Renal pelvis (tissue), 12 donors: Measurements from ENCODE around the gene NEIL1. TPM values are rescaled to one million over a fixed set of nuclear protein-coding genes. Genes with fewer than 3 reads are reported as not detected.
"Not testable (repeated sequence)": the region's sequence is repeated elsewhere in the genome, so short reads cannot be mapped to it uniquely, and the experiment has no call there.

Experiments used
- DNase-seq: peaks from one replicate; pipeline ENCODE4 v3.0.0-alpha.2; 2013
- long read RNA-seq, 16 experiments: transcript quantifications; one replicate each; lab custom pipeline, GENCODE V29; 2026
- polyA plus RNA-seq, 3 donors: library from polyadenylated mRNA; unstranded; fragments of 120-200 nt; gene quantifications; one replicate each; pipeline ENCODE4 v1.2.1, GENCODE V29; 2013; ENCODE audit not compliant: insufficient read length in 3 of 3

Gene NEIL1, protein sequence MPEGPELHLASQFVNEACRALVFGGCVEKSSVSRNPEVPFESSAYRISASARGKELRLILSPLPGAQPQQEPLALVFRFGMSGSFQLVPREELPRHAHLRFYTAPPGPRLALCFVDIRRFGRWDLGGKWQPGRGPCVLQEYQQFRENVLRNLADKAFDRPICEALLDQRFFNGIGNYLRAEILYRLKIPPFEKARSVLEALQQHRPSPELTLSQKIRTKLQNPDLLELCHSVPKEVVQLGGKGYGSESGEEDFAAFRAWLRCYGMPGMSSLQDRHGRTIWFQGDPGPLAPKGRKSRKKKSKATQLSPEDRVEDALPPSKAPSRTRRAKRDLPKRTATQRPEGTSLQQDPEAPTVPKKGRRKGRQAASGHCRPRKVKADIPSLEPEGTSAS
- polyA plus RNA-seq, result 10 to 100 TPM; 17.9 to 35.5 (median 35.3) TPM
- long read RNA-seq, donor 1, partial matches to known transcripts, result 0 of 1 reads
- long read RNA-seq, donor 1, other reads (novel, unspliced or antisense), result 0 of 1 reads
- long read RNA-seq, donor 2, partial matches to known transcripts, result 11 of 17 reads
- long read RNA-seq, donor 2, other reads (novel, unspliced or antisense), result 5 of 17 reads
- long read RNA-seq, donor 3, partial matches to known transcripts, result 0 of 6 reads
- long read RNA-seq, donor 3, other reads (novel, unspliced or antisense), result 0 of 6 reads
- long read RNA-seq, donor 4, partial matches to known transcripts, result 0 of 4 reads
- long read RNA-seq, donor 4, other reads (novel, unspliced or antisense), result 0 of 4 reads
- long read RNA-seq, donor 5, result 0 reads
- long read RNA-seq, donor 6, partial matches to known transcripts, result 0 of 3 reads
- long read RNA-seq, donor 6, other reads (novel, unspliced or antisense), result 0 of 3 reads
- long read RNA-seq, donor 7, partial matches to known transcripts, result 0 of 1 reads
- long read RNA-seq, donor 7, other reads (novel, unspliced or antisense), result 0 of 1 reads
- long read RNA-seq, donor 8, result 0 reads
- long read RNA-seq, donor 9, partial matches to known transcripts, result 5 of 6 reads
- long read RNA-seq, donor 9, other reads (novel, unspliced or antisense), result 0 of 6 reads
- long read RNA-seq, donor 10, partial matches to known transcripts, result 19 of 20 reads
- long read RNA-seq, donor 10, other reads (novel, unspliced or antisense), result 0 of 20 reads
- long read RNA-seq, donor 11, partial matches to known transcripts, result 5 of 5 reads
- long read RNA-seq, donor 11, other reads (novel, unspliced or antisense), result 0 of 5 reads
- long read RNA-seq, donor 12, partial matches to known transcripts, result 22 of 27 reads
- long read RNA-seq, donor 12, other reads (novel, unspliced or antisense), result 0 of 27 reads
- long read RNA-seq, donor 13, partial matches to known transcripts, result 0 of 5 reads
- long read RNA-seq, donor 13, other reads (novel, unspliced or antisense), result 0 of 5 reads
- long read RNA-seq, donor 14, result 0 reads
- long read RNA-seq, donor 15, result 0 reads
- long read RNA-seq, donor 16, partial matches to known transcripts, result 0 of 2 reads
- long read RNA-seq, donor 16, other reads (novel, unspliced or antisense), result 0 of 2 reads

DNA sequence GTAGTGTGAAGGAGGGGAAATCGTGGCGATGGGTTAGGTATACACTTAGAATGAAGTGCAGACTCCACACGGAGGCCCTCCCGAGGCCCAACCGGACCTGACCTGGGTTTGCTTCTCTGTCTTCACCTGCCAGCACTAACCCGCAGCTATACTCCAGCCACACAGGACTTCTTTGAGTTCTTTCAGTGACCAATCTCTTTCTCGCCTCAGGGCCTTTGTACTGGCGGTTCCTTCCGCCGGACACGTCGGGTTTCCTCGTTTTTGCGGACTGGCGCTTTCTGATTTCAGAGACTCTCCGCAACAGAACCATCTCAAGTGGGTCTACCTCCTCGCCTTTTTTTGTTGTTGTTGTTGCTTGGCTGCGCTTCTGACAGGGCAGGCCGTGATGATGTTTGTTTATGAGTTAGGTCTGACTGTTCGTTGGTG lies at the start of gene NEIL1:
TSS of gene NEIL1 (plus strand) at position 244 of the 426 bp plus-strand sequence. CDS start 1,867 bp downstream, outside the sequence.
- no peak for DNase-seq

DNA sequence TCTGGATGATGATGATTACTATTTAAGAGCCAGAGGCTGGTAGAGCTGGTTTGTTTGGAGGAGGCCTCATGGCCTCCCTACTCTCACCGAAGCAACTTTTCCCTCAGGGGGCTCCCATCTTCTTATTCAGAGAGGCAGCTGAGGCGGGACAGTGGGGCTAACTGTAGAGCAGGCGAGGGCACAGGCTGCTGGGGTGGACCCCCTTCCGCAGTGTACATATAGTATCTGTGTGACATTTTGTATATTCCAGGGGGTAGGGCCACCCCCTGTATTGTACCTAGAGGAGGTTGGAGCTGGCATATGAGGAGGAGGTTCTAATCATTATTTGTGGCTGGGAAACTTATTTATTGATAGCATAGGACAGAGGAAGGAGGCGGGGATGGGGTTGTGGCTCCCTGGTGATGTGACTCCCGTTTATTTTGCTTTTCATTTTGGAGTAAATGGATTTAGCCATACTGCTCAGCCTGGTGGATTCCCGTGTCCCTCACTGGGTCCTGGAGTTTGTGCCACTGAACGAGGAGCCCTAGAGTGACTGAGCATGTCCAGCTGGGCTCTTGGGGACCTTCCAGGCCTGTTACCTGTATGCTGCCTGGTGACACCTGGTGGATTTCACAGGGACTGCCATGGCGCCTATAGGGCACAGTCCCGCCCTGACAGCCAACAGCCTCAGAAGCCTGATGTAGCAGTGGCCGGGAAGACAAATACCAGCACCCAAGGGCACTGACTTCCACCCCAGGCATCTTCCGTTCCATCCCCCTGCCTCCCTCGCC lies 48.1 kb upstream of the NEIL1 start:
- not testable (repeated sequence) for DNase-seq

DNA sequence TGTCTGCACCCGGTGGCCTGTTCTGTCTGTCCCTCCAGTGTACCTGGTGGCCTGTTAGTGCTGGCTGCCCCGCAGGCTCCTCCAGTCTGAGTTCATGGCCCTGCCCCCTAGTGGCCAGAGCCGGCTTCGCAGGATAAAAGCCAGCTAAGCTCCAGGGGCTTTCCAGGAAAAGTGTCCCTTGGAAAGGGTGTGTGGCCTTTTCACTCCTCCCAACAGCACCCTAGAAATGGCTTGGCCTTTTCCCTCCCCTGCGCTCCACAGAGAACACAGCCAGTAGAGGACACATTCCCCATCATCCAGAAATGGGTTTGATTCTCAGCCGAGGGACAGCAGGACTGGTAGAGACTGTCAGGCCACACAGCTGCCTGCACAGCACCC lies 47.5 kb upstream of the NEIL1 start:
- not testable (repeated sequence) for DNase-seq

DNA sequence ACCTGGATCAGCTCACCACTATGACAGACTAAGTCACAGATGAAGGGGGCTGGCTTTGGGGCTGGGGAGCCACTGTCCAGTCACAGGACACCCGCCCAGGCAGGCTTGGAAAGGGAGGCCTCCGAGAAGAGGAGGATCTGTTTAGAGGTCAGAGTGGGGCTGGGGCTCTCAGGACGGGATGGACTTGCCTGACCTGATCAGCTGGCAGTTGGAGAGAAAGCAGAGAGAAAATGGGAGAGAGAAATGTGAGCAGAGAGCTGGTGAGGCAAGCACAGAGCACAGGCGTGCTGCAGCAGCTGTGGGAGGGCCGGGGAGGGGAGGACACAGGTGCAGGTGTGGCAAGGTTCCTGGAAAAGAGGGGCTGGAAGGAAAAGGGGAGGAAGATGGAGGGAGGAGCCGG lies 46.8 kb upstream of the NEIL1 start:
- not testable (repeated sequence) for DNase-seq

DNA sequence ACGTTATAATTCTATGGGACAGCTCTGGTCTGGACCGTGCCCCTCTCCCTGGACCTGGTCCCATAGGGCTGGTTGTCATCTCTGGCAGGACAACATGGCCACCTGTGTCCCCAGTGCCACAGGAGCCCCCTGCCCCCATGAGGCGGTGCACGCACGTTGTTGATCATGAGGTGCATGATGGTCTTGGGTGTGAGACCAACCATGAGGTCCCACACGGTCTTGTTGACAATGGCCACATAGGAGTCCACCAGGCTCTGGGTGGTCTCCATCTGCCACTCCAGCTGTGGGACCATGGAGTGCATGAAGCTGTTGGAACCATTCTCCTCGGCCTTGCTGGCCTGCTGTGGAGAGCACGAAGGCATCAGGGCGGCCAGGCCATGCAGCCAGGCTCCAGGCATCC lies 44.5 kb upstream of the NEIL1 start:
- DNase-seq, result no peak

DNA sequence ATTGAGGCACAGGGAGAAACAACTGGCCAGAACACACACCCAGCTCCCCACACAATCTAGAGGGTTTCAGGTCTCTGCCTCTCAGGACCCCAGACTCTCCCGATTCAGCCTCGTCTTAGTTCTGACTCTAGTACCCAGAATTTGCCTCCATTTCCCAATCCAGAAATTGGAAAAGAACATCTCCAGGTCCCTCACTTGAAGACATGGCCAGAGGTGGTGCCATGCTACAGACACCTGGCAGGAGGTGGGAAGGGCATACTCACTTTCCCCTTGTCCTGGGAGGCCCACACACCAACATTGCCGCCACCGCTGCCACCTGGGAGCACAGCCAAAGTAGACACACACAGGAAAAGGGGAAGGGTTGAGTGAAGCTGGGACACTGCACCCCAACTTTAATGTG lies 44.1 kb upstream of the NEIL1 start:
- DNase-seq, result not testable (repeated sequence)

DNA sequence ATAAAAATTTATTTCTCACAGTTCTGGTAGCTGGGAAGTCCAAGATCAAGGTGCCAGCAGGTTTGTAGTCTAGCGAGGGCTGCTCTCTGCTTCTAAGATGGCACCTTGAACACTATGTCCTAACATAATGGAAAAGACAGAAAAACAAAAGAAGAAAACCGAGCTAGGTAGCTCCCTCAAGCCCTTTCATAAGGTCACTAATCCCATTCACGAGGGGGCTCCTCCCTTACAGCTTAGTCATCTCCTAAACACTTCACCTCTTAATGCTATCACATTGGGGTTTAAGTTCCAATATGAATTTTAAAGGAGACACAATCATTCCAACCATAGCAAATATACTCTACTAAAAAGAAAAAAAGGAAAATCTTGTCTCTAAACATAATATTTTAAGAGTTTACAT lies 40.7 kb upstream of the NEIL1 start:
- no peak for DNase-seq

DNA sequence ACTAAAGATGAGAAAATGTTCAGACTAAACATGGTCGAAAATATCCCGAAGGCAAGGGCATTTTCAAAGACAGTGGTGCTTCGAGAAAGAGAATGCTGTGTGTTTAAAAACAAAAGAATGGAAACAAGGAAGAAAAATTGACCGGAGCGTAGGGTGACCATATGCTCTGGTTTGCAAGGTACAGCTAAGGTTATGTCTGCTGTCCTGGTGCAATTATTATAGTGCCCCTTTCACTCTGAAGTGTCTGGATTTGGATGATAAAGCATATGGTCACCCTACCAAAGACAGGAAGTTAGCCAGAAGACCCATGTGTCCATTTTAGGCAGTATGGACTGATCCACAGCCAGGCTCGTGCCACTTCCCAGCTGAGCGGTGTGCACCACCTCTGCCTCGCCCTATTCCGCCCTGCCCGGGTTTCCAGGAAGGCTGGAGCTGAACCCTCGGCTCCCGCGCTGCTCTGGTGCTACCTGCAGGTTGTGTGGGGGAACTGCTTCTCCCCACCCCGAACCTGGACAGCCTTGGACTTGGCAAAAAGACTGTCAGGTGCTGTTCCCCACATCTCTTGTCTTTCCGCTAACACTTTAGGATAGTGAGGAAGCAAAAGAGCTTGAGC lies 39.0 kb upstream of the NEIL1 start:
- DNase-seq, result peak; percentile 15

DNA sequence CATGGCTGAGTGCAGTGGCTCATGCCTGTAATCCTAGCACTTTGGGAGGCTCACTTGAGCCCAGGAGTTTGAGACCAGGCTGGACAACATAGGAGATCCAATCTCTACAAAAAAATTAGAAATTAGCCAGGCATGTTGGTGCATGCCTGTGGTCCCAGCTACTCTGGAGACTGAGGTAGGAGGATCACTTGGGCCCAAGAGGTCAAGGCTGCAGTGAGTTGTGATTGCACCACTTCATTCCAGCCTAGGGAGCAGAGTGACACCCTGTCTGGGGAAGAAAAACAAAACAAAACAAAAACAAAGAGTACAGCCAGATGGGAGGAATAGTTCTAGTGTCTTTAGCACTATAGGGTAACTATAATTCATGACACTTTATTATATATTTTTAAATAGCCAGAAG lies 37.1 kb upstream of the NEIL1 start:
- no peak for DNase-seq

DNA sequence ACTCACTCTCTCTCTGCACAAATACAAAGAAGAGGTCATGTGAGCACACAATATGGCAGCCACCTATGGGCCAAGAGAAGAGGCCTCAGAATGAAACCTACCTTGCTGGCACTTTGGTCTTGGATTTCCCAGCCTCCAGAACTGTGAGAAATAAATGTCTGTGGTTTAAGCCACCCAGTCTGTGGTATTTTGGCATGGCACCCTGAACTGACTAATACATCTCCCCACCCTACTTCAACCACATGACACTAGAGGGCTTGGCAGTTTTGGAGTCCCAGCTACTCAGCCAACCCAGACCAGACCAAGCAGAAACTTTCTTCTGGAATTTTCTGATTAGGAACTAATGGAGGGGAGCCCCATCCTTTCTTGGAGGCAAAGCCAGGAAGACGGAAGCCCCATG lies 34.3 kb upstream of the NEIL1 start:
- DNase-seq, result not testable (repeated sequence)

DNA sequence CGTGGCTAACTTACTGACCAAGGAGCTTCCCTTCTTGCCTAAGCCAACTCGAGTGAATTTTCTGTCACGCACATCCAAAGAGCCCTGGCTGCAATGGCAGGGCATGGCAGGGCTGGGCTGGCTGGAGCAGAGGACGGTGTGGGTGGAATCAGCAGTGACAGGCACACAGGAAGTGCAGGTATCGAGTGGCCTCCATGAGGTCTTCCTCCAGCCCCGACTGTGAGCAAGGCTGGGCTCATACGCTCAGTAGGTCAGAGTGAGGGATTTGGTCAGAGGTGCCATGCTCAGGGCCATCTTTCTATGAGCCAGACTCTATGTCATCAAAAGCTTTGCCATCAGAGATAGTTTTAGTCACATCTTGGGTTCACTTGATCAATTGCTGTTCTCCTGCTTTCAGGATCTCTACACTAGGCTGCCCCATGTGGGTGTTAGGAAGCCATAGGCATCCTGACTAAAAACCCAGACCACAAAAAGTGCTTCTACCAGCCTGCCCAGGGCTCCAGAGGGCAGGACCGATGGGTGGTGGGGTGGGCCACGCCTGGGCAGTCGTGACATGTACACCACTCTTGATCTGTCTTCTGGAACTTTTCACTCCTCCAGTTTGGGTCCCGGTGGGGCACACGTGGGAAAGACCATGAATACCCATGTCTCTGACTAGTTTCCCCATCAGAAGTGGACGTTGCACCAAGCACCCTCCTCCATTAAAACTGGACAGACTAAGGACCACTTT lies 33.6 kb upstream of the NEIL1 start:
- no peak for DNase-seq

DNA sequence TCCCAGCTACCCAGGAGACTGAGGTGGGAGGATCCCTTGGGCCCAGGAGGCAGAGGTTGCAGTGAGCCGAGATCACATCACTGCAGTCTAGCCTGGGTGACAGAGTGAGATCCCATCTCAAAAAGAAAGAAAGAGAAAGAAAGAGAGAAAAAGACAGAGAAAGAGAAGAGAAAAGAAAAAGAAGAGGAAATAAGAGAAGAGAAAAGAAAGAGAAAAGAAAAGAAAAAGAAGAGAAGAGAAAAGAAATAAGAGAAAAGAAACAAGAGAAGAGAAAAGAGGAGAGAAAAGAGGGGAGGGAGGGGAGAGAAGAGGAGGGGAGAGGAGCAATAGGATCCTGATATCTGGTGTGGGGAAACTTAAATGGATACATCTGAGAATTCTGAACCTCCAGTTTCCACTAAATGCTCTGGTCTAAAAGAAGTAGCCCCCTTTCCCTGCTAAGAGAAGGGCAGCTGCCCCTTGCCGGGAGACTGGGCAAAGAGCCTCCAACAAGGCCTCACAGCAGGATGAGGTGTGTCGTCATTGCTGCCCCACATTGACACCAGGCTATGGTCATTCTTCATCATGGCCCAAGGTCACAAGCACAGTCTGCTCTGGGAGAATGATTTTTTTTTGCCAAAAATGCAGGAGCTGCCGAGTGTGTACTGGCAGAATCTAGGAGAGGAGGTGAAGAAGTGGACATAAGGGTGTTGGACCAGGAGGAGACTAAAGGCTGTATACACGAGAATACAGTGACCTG lies 32.1 kb upstream of the NEIL1 start:
- DNase-seq, result no peak

DNA sequence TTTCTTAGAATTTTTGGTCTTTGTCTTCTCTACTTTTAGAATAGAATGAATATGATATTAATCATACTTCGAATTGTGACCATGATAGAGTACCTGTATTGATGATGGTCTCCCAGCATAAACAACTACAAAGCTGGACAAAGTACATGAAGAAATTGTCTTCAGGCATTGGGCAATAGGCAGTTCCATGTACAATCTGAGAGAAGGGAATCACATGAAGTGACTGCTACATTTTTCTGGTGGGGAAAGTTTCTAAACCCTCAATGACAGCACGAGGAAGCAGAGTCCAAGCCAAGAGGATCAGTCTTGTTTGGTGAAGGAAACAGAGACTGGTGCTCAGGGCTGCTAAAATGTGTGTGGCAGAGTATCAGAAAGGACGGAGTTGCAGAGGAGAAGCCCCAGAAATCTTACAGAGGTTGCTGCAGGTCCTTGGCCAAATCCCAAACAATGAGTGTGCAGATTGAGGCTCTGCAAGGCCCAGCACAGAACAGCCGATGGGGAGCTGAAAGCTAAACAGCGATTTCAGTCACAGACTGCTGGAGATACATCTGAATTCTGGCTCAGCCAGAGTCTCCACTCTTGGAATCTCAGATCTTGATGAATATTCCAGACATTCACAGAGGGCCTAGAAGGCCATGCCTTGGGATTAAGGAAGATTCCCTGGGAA lies 27.5 kb upstream of the NEIL1 start:
- DNase-seq, result not testable (repeated sequence)

DNA sequence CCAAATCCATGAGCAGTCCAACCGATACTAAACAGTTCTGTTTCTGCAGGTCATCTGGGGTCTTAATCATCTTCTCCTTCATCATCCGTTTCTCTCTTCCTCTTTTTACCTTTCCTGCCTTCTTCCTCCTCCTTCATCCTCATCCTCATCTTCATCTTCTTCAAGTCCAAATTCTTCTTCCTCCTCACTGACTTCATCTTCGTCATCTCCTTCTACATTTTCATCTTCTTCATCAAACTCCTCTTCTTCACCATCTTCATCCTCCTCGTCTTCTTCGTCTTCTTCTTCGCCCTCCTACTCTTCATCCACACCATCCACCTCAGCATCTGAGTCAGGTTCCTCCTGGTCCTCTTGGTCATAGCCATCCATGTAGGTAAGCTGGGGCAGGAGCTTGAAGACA lies 25.1 kb upstream of the NEIL1 start:
- DNase-seq, result no peak

DNA sequence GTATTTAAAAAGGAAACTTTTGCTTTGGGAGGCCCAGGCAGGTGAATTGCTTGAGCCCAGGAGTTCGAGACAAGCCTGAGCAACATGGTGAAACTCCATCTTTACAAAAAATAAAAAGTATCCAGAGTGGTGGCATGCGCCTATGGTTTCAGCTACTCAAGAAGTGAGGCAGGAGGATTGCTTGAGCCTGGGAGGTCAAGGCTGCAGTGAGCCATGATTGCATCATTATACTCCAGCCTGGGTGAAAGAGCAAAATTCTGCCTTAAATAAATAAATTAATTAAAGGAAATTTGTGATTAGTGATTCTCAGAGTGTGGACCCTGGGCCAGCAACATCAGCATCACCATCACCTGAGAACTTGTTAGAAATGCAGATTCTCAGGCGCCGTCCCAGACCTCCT lies 20.9 kb upstream of the NEIL1 start:
- no peak for DNase-seq

DNA sequence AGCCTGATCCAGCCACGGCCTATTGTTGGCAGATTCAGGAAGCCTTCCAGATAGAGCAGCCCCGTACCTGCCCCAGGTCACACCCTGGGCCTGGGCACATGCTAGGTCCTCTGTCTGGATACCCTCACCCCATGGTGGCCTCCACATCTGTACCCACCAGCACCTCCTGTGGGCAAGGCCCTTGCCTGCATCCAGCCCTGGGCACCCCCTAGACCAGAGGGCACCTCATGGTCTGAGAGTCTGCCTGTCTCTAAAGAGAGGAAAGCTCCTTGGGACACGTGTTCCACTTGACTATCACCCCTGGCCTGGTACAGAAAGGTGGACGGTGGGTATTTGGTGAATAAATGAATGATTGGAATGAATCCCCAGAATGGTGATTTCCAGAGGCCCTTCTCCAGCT lies 19.8 kb upstream of the NEIL1 start:
- DNase-seq, result no peak

DNA sequence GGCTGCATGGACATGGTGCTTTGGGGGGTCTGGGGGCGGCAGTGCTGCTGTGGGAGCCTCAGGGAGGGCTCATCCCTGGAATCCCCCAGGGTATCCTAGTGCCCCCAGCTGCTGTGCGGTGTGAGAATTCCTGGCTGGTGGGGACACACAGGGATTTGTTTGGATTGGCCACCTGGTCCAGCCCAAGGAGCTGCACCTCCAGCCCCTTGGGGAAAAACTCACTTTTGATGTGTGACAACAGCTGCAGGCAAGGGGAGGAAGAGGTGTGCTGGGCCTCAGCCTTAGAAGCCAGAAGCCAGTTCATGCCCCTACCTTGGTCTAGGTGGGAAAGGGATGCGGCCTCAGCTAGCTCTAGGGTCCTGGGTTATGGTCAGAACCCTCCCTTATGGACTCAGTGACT lies 19.3 kb upstream of the NEIL1 start:
- no peak for DNase-seq
